HEK293T (cell line): Measurements from ENCODE around the gene POU6F2.

Source experiments
- CTCF ChIA-PET: fragments of 350-600 bp; formaldehyde crosslinking; extraction: SDS; loops from one replicate; lab custom pipeline; 2021; ENCODE audit warnings: antibody characterized with exemption, inconsistent platforms; lab: Yijun Ruan, JAX
- POLR2A ChIA-PET: fragments of 350-600 bp; formaldehyde crosslinking; extraction: SDS; loops from one replicate; lab custom pipeline; 2020; ENCODE audit warnings: antibody characterized with exemption, inconsistent platforms; lab: Yijun Ruan, JAX
- DNase-seq: peaks from one replicate; pipeline ENCODE4 v3.0.0; 2012; ENCODE audit warnings: mixed read lengths; ENCODE audit errors: extremely low spot score
- ARNT ChIP-seq: fragments of 450-650 bp; IDR thresholded peaks from 2 replicates; pipeline ENCODE4 v1.6.1; 2017; ENCODE audit warnings: mild to moderate bottlenecking
- BHLHE40 ChIP-seq: fragments of 450-650 bp; IDR thresholded peaks from 2 replicates; pipeline ENCODE4 v1.6.1; 2016; ENCODE audit warnings: mild to moderate bottlenecking, moderate library complexity, borderline replicate concordance
- CTBP1 ChIP-seq: fragments of 450-650 bp; IDR thresholded peaks from 2 replicates; pipeline ENCODE4 v1.6.1; 2016; ENCODE audit warnings: borderline replicate concordance
- ELF4 ChIP-seq: fragments of 450-650 bp; IDR thresholded peaks from 2 replicates; pipeline ENCODE4 v1.6.1; 2017; ENCODE audit warnings: antibody characterized with exemption
- FOXA1 ChIP-seq: fragments of 450-650 bp; IDR thresholded peaks from 2 replicates; pipeline ENCODE4 v1.6.1; 2016; ENCODE audit warnings: mild to moderate bottlenecking
- FOXK2 ChIP-seq: fragments of 450-650 bp; IDR thresholded peaks from 2 replicates; pipeline ENCODE4 v1.6.1; 2016; ENCODE audit warnings: mild to moderate bottlenecking
- FOXM1 ChIP-seq: fragments of 450-650 bp; IDR thresholded peaks from 2 replicates; pipeline ENCODE4 v1.6.1; 2017; ENCODE audit warnings: mild to moderate bottlenecking, borderline replicate concordance
- HDGF ChIP-seq: fragments of 450-650 bp; IDR thresholded peaks from 2 replicates; pipeline ENCODE4 v1.6.1; 2017; ENCODE audit warnings: antibody characterized with exemption, borderline replicate concordance
- L3MBTL2 ChIP-seq: fragments of 450-650 bp; conservative IDR thresholded peaks from 2 replicates; pipeline ENCODE4 v1.6.1; 2016; ENCODE audit warnings: mild to moderate bottlenecking
- LEF1 ChIP-seq: fragments of 450-650 bp; IDR thresholded peaks from 2 replicates; pipeline ENCODE4 v1.6.1; 2017; ENCODE audit warnings: mild to moderate bottlenecking, borderline replicate concordance
- NFRKB ChIP-seq: fragments of 450-650 bp; IDR thresholded peaks from 2 replicates; pipeline ENCODE4 v1.6.1; 2016; ENCODE audit warnings: mild to moderate bottlenecking, moderate library complexity
- SP1 ChIP-seq: fragments of 450-650 bp; IDR thresholded peaks from 2 replicates; pipeline ENCODE4 v1.6.1; 2017
- SUZ12 ChIP-seq: fragments of 450-650 bp; IDR thresholded peaks from 2 replicates; pipeline ENCODE4 v1.6.1; 2016; ENCODE audit warnings: mild to moderate bottlenecking
- TARDBP ChIP-seq: fragments of 450-650 bp; IDR thresholded peaks from 2 replicates; pipeline ENCODE4 v1.6.1; 2016
- ZNF384 ChIP-seq: fragments of 450-650 bp; IDR thresholded peaks from 2 replicates; pipeline ENCODE4 v1.6.1; 2016
- TF ChIP-seq, protein P1 (sequence below): fragments of 450-650 bp; IDR thresholded peaks from 2 replicates; pipeline ENCODE4 v1.6.1; 2016

Gene POU6F2

GRCh38 chr7:39219869-39220268 is 242.2 kb downstream of the POU6F2 start:
- TF ChIP-seq ARNT (no peak), NFRKB (no peak)
- TF ChIP-seq, protein P1, sequence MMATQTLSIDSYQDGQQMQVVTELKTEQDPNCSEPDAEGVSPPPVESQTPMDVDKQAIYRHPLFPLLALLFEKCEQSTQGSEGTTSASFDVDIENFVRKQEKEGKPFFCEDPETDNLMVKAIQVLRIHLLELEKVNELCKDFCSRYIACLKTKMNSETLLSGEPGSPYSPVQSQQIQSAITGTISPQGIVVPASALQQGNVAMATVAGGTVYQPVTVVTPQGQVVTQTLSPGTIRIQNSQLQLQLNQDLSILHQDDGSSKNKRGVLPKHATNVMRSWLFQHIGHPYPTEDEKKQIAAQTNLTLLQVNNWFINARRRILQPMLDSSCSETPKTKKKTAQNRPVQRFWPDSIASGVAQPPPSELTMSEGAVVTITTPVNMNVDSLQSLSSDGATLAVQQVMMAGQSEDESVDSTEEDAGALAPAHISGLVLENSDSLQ: peak; percentile 61; the same call in 1 of the 2 replicates
- no peak for DNase-seq
- ChIA-PET CTCF (no interaction called here), POLR2A (no interaction called here)

- POLR2A ChIA-PET: no interaction called here
- CTCF ChIA-PET: no interaction called here
- TF ChIP-seq SP1: no peak
- no peak for TF ChIP-seq FOXK2
- TF ChIP-seq FOXA1: no peak
- TF ChIP-seq, protein P1: no peak
- no peak for TF ChIP-seq ELF4
- TF ChIP-seq BHLHE40: no peak
- no peak for TF ChIP-seq TARDBP
- TF ChIP-seq HDGF: no peak
- no peak for TF ChIP-seq NFRKB
- no peak for DNase-seq
These were observed 244.2 kb downstream of the POU6F2 start for GRCh38 chr7:39221901-39222300.

DNA sequence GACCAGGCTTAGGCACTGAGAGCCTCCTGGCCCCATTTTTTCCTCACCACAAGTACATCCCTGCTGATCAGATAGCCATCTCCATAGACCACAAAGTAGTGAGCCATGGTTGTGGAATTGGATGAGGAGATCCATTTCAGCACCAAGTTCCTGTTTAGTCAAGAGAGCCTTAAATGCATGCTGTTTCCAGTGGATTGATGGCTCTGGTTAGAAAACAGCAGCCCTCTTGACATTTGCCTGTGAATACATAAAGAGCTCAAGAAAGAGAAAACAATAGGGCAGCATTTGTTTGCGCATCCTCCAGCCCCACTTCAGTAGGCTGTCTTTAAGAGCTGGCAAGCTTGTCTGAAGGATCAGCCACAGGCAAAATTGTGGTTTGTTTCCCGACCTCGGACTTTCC is 251.2 kb downstream of the POU6F2 start:
- ChIA-PET POLR2A (no interaction called here), CTCF (no interaction called here)
- DNase-seq: no peak
- TF ChIP-seq BHLHE40 (no peak), LEF1 (no peak), L3MBTL2 (no peak), FOXA1 (no peak), ELF4 (no peak), NFRKB (no peak), FOXK2 (no peak), CTBP1 (no peak), ARNT (no peak), SP1 (no peak), SUZ12 (no peak), HDGF (no peak), TARDBP (no peak), FOXM1 (no peak)
- TF ChIP-seq, protein P1: no peak

GRCh38 chr7:39233851-39234529 is 256.3 kb downstream of the POU6F2 start:
- TF ChIP-seq ARNT (no peak), TARDBP (no peak), NFRKB (no peak), SP1 (no peak)
- TF ChIP-seq, protein P1: no peak
- CTCF ChIA-PET: no interaction called here
- DNase-seq: no peak
- POLR2A ChIA-PET: no interaction called here

GRCh38 chr7:39238234-39238869 is 260.6 kb downstream of the POU6F2 start:
- no peak for DNase-seq
- TF ChIP-seq FOXM1 (no peak), ZNF384 (no peak), SP1 (no peak)
- ChIA-PET POLR2A (no interaction called here), CTCF (interaction anchor here (0.6 kb wide), 1 partner anchor 59 kb away, joined by 3 read pairs; no protein-coding TSS in a partner anchor)

DNA sequence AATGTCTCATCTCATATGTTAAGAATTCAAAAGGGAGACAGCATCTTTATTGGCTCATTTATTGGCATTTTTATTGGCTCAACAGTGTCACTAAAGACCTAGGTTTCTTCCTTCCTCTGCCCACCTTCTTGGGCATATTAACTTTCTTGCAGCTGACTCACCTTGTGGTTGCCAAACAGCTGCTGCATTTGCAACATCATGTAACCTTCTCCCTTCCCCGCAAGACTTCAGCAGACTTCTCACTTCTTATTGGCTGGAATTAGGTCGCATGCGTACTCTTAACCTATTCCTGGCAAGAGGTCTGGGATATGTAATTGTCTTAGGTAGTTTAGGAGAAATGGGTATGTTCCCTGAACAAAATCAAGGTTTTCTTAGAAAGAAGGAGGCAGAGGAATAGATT is 263.2 kb downstream of the POU6F2 start:
- no peak for DNase-seq
- CTCF ChIA-PET: no interaction called here
- TF ChIP-seq FOXK2: no peak
- TF ChIP-seq CTBP1: no peak
- TF ChIP-seq SUZ12: no peak
- TF ChIP-seq SP1: no peak
- no peak for TF ChIP-seq ZNF384
- POLR2A ChIA-PET: no interaction called here

DNA sequence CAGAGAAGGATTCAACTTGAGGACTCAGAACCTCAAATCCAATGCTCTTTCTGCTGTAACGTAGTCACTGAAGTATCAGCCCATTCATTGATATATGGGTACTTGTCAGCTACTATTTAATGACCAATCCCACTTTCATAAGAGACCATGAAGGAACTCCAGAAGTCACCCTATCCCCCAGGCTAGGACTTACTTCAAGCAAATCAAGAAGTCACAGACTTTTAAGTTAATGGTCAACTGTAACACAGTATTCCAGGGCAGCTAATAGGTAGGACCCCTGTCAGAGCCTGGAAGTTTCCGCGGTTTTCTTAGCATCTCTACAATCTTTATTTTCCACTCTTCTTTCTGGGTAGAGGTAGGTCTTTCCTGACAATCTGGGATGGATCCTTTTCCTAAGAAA is 269.9 kb downstream of the POU6F2 start:
- TF ChIP-seq FOXK2: no peak
- TF ChIP-seq TARDBP: no peak
- CTCF ChIA-PET: no interaction called here
- DNase-seq: no peak
- POLR2A ChIA-PET: no interaction called here
